Loucy (cell line): ENCODE results near the gene SETX.

Experiments used
- H2AFZ ChIP-seq: fragments of 200-600 bp; sonication (generic); 2 replicates; pipeline ENCODE4 v1.6.0; 2016; ENCODE audit warnings: antibody characterized with exemption, mild to moderate bottlenecking, low read length, moderate library complexity
- H3F3A ChIP-seq: fragments of 200-600 bp; 2 replicates; pipeline ENCODE4 v1.6.0; 2016; ENCODE audit warnings: antibody characterized with exemption, low read depth, mild to moderate bottlenecking
- H3K27me3 ChIP-seq: fragments of 200-600 bp; sonication (generic); 2 replicates; pipeline ENCODE4 v1.6.1; 2014; ENCODE audit warnings: low read length, mild to moderate bottlenecking; ENCODE audit not compliant: insufficient read depth, poor library complexity, severe bottlenecking
- H3K36me3 ChIP-seq: fragments of 200-600 bp; sonication (generic); 2 replicates; pipeline ENCODE4 v1.6.1; 2016; ENCODE audit warnings: low read length; ENCODE audit not compliant: insufficient read depth
- H3K4me1 ChIP-seq: fragments of 200-600 bp; sonication (generic); 2 replicates; pipeline ENCODE4 v1.5.1; 2014; ENCODE audit warnings: low read length, mild to moderate bottlenecking; ENCODE audit not compliant: insufficient read depth, poor library complexity, severe bottlenecking
- H3K4me2 ChIP-seq: fragments of 200-600 bp; sonication (generic); 2 replicates; pipeline ENCODE4 v1.6.0; 2014; ENCODE audit warnings: antibody characterized with exemption, low read length, low read depth, mild to moderate bottlenecking; ENCODE audit not compliant: poor library complexity, severe bottlenecking
- H3K4me3 ChIP-seq: fragments of 200-600 bp; sonication (generic); 2 replicates; pipeline ENCODE4 v1.5.1; 2014; ENCODE audit warnings: low read length, mild to moderate bottlenecking, mixed read lengths; ENCODE audit not compliant: poor library complexity, severe bottlenecking
- H3K79me2 ChIP-seq: fragments of 200-600 bp; sonication (generic); 2 replicates; pipeline ENCODE4 v1.6.1; 2014; ENCODE audit warnings: low read length; ENCODE audit not compliant: insufficient read depth
- H3K9ac ChIP-seq: fragments of 200-600 bp; sonication (generic); 2 replicates; pipeline ENCODE4 v1.6.0; 2014; ENCODE audit warnings: mild to moderate bottlenecking, low read depth, low read length, moderate library complexity; ENCODE audit not compliant: poor library complexity, severe bottlenecking
- H3K9me2 ChIP-seq: fragments of 200-600 bp; sonication (generic); replicated peaks from 2 replicates; pipeline ENCODE4 v1.6.1; 2016; ENCODE audit warnings: low read depth, low read length, mixed read lengths
- H3K9me3 ChIP-seq: fragments of 200-600 bp; sonication (generic); 2 replicates; pipeline ENCODE4 v1.6.1; 2014; ENCODE audit warnings: mild to moderate bottlenecking, antibody characterized with exemption, low read length, low read depth; ENCODE audit not compliant: insufficient read depth
- H4K20me1 ChIP-seq: fragments of 200-600 bp; sonication (generic); 2 replicates; pipeline ENCODE4 v1.6.0; 2014; ENCODE audit warnings: antibody characterized with exemption, low read length, mild to moderate bottlenecking; ENCODE audit not compliant: insufficient read depth, poor library complexity, severe bottlenecking
- CTCF ChIP-seq: fragments of 200-600 bp; sonication (generic); conservative IDR thresholded peaks from 2 replicates; pipeline ENCODE4 v1.5.1; 2014; ENCODE audit warnings: mild to moderate bottlenecking, antibody characterized with exemption, low read length
- EZH2phosphoT487 ChIP-seq: fragments of 200-600 bp; IDR thresholded peaks from 2 replicates; pipeline ENCODE4 v1.6.1; 2018; ENCODE audit warnings: antibody characterized with exemption, mild to moderate bottlenecking, moderate library complexity, borderline replicate concordance

SETX gene

GRCh38 chr9:132366481-132366880 lies 11.7 kb upstream of the SETX start:
- TF ChIP-seq CTCF = no peak
- TF ChIP-seq EZH2phosphoT487 = no peak
- no peaks in the 10 kb centered on the region for H3K27me3 ChIP-seq
- H3K9me2 ChIP-seq = no peaks in the 10 kb centered on the region
- no peaks in the 10 kb centered on the region for H3K4me1 ChIP-seq
- H4K20me1 ChIP-seq = no peaks in the 10 kb centered on the region
- H3F3A ChIP-seq = no peaks in the 10 kb centered on the region
- no peak overlapping the region for H3K9ac ChIP-seq
- H3K36me3 ChIP-seq = no peaks in the 10 kb centered on the region
- H3K79me2 ChIP-seq = no peaks in the 10 kb centered on the region
- H2AFZ ChIP-seq = no peak overlapping the region
- no peak overlapping the region for H3K4me2 ChIP-seq
- H3K9me3 ChIP-seq = no peaks in the 10 kb centered on the region
- H3K4me3 ChIP-seq = no peak overlapping the region

GRCh38 chr9:132365986-132366385 lies 11.2 kb upstream of the SETX start:
- Histone ChIP-seq H3K4me2 (no peak overlapping the region), H3K9me3 (no peaks in the 10 kb centered on the region), H3K9me2 (no peaks in the 10 kb centered on the region), H4K20me1 (no peaks in the 10 kb centered on the region), H2AFZ (peak overlapping the region; percentile 25; the same call in 1 of the 2 replicates), H3K79me2 (no peaks in the 10 kb centered on the region), H3K9ac (no peak overlapping the region), H3K36me3 (no peaks in the 10 kb centered on the region), H3F3A (no peaks in the 10 kb centered on the region), H3K27me3 (no peaks in the 10 kb centered on the region), H3K4me3 (no peak overlapping the region), H3K4me1 (no peaks in the 10 kb centered on the region)
- no peak for TF ChIP-seq EZH2phosphoT487
- TF ChIP-seq CTCF = no peak

- Histone ChIP-seq H4K20me1 (no peaks in the 10 kb centered on the region), H3K4me2 (no peak overlapping the region), H3K36me3 (no peaks in the 10 kb centered on the region), H3K4me1 (no peaks in the 10 kb centered on the region), H3K4me3 (no peak overlapping the region), H3K9ac (no peak overlapping the region), H2AFZ (no peak overlapping the region), H3K79me2 (no peaks in the 10 kb centered on the region), H3K9me2 (no peaks in the 10 kb centered on the region), H3K27me3 (no peaks in the 10 kb centered on the region), H3F3A (no peaks in the 10 kb centered on the region; the same call in 1 of the 2 replicates), H3K9me3 (no peaks in the 10 kb centered on the region)
- TF ChIP-seq CTCF = no peak
These were observed 9.3 kb upstream of the SETX start for GRCh38 chr9:132364068-132364467.
